Astrocyte of the cerebellum (primary cell): ENCODE data around the gene GYPC.

Experiments
- DNase-seq: peaks from one replicate; pipeline ENCODE4 v3.0.0-alpha.2; 2011; ENCODE audit warnings: low read depth
- H3K4me3 ChIP-seq: 2 replicates; pipeline ENCODE4 v1.5.1; 2011; ENCODE audit warnings: mild to moderate bottlenecking, low read depth, low read length, moderate library complexity
- in situ Hi-C: cut with HindIII; loops from 2 replicates; pipeline ENCODE4 v1.10.0; 2017; ENCODE audit warnings: low sequenced_read_pairs
- TF ChIP-seq, protein P1 (sequence below): IDR thresholded peaks from 2 replicates; pipeline ENCODE4 v1.5.1; 2012; ENCODE audit warnings: low read length, low read depth, moderate library complexity, mild to moderate bottlenecking; ENCODE audit errors: missing control alignments

GYPC gene

DNA sequence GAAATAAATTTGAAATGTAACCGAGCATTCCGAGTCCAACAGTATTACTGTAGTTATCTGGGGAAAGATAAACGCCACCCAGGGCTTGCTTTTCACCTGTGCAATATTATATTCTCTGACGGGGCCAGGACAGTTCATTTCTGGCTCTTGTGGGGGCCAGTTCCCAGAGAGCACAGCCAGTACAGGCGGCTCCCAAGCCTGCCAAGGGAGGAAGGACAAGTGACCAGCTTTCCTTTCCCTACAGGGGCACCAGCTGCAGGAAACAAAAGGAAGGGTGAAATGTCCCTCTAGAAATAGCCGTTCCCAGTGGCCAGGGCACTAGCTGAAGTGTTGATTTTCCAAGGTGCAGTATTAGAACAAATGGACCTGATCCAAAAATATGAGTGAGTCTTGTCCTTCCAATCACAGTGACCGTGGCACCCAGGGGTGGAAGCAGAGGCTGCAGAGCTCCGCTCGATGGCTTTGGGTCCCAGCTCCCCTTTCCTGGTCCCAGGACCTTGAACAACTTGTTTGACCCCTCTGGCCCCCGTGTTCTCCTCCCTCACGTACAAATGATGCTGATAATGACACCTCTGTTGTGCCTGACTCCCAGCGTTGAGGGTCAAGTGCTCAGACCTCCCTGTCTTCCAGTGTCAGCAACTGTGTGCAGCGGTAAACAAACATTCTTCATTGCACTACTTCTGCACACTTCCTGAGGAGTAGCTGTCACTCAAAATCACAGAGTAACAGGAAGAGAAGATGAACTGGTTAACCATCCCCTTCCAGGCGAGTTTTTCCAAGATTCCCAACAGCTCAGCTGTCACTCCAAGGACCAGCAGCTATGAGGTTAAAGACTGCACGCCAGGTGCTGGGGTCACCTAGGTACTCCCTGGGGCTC, 40.9 kb downstream of the GYPC start:
- H3K4me3 ChIP-seq = no peak overlapping the region
- in situ Hi-C loops = no loop called here
- TF ChIP-seq, protein P1, sequence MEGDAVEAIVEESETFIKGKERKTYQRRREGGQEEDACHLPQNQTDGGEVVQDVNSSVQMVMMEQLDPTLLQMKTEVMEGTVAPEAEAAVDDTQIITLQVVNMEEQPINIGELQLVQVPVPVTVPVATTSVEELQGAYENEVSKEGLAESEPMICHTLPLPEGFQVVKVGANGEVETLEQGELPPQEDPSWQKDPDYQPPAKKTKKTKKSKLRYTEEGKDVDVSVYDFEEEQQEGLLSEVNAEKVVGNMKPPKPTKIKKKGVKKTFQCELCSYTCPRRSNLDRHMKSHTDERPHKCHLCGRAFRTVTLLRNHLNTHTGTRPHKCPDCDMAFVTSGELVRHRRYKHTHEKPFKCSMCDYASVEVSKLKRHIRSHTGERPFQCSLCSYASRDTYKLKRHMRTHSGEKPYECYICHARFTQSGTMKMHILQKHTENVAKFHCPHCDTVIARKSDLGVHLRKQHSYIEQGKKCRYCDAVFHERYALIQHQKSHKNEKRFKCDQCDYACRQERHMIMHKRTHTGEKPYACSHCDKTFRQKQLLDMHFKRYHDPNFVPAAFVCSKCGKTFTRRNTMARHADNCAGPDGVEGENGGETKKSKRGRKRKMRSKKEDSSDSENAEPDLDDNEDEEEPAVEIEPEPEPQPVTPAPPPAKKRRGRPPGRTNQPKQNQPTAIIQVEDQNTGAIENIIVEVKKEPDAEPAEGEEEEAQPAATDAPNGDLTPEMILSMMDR = no peak
- DNase-seq = no peak

GRCh38 chr2:126698376-126698775, 42.4 kb downstream of the GYPC start:
- TF ChIP-seq, protein P1 = no peak
- DNase-seq = no peak
- H3K4me3 ChIP-seq = no peak overlapping the region
- in situ Hi-C loops = no loop called here

- no peak for DNase-seq
- in situ Hi-C loops = no loop called here
- H3K4me3 ChIP-seq = no peak overlapping the region
- TF ChIP-seq, protein P1 = no peak
Measured at GRCh38 chr2:126699018-126699417, 43.1 kb downstream of the GYPC start.

- TF ChIP-seq, protein P1 = no peak
- in situ Hi-C loops = no loop called here
- no peak overlapping the region for H3K4me3 ChIP-seq
- DNase-seq = peak; percentile 20
Measured at GRCh38 chr2:126699716-126700581, 44.0 kb downstream of the GYPC start.

GRCh38 chr2:126700677-126701076, 44.7 kb downstream of the GYPC start:
- in situ Hi-C loops = no loop called here
- no peak for DNase-seq
- TF ChIP-seq, protein P1 = no peak
- no peak overlapping the region for H3K4me3 ChIP-seq

DNA sequence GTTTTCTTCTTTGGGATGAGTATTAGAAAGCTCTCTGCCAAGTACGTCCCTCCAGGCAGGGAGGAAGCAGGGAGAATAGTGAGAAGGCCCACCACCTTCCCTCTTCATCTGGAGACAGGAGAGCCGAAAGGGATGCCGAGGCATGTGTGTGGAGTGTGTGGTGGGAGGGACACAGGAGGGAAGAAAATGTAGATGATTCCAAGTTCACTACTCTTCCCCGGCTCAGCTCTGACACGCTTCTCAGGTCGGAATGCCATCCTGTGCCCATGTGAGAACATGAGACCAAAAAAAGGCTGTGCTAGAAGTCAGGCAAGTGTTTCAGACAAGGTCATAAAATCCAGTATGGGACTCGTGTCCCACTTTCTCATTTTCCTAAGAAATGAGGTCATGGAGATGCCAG, 47.4 kb downstream of the GYPC start:
- TF ChIP-seq, protein P1 = no peak
- no peak overlapping the region for H3K4me3 ChIP-seq
- in situ Hi-C loops = no loop called here
- DNase-seq = no peak
